NCI-H2227 (cell line): ENCODE measurements around the gene CAPN7.

Experiments
- DNase-seq: peaks from one replicate; lab custom pipeline; 2025; ENCODE audit not compliant: unreplicated experiment; lab: John Stamatoyannopoulos, UW

Gene CAPN7

DNA sequence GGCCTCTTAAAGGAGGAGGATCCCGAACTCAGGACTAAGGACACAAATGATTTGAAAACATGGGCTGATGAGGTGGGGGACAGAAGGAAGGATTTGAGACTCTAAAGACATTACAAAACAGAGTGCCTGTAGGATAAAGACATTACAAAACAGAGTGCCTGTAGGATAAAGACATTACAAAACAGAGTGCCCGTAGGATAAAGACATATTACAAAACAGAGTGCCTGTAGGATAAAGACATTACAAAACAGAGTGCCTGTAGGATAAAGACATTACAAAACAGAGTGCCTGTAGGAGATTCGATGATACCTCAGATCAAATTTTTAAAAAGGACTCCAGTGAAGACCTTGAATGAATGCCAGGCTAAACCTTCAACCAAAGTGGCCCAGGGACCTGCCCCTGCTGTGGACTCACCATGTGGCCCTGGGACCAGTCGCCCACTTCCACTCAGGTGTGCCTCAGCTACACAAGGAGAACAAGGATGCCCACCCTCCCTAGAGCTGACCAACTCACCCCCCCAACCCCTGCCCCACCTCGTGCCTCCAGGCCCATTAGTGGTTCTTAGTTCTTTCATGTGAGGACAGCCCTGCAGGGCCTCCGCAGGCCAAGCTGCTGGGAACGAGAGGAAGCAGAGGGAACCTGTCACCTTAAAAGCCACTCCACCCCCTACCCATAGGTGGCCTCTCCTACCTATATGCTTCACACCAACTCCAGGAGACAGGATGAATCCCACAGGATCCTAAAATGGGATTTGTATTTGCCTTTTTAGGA lies 66.6 kb downstream of the CAPN7 start:
- no peak for DNase-seq

- no peak for DNase-seq
These were observed 67.2 kb downstream of the CAPN7 start for GRCh38 chr3:15273227-15273626.

DNA sequence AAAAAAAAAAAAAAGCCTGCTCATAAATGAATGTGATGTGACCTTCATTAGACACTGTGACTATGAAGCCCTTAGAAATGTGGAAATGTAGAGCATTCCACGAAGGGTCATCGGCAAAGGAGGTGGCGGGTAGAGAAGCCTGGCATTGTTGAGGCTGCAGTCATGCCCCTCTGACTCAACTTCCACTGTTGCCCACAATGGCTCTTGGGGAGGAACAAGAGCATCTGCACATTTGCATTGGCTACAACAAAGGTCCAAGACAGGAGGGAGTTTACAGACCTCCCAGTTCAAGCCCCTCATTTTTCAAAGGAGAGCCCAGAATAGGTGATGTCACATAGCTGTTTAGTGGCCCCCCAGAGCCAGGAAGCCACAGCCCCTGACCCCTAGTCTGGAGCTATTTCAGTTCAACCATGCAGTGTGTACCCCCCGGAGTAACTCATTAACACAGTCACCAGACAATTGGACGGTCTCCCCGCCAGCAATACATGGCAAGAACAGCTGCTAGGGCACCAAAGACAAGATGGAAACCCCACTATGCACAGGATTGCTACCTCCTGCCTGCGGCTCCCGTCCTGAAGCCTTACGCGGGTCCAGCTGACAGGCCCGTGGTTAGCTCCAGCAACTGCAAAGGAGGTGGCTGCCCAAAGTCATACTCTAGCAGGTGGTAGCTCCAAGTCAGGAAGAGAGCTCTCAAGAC lies 70.1 kb downstream of the CAPN7 start:
- no peak for DNase-seq

- no peak for DNase-seq
These were observed 71.9 kb downstream of the CAPN7 start for GRCh38 chr3:15277861-15278500.

GRCh38 chr3:15279205-15279604 lies 73.2 kb downstream of the CAPN7 start:
- no peak for DNase-seq

- DNase-seq = no peak
These were observed 73.8 kb downstream of the CAPN7 start for GRCh38 chr3:15279671-15280402.

- DNase-seq = no peak
These were observed 74.9 kb downstream of the CAPN7 start for GRCh38 chr3:15280853-15281532.

DNA sequence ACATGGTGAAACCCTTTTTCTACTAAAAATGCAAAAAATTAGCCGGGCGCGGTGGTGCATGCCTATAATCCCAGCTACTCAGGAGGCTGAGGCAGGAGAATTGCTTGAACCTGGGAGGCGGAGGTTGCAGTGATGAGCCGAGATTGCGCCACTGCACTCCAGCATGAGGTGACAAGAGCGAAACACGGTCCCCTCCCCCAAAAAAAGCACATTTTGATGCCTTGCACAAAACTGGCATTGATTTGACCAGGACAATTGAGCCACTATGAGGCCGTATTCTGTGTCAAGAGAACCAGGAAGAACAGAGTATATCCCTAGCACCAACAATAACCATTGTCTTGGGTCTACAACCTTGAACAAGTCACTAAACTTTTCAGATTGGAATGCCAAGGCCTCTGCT lies 75.8 kb downstream of the CAPN7 start:
- no peak for DNase-seq

GRCh38 chr3:15283702-15284101 lies 77.7 kb downstream of the CAPN7 start:
- no peak for DNase-seq

DNA sequence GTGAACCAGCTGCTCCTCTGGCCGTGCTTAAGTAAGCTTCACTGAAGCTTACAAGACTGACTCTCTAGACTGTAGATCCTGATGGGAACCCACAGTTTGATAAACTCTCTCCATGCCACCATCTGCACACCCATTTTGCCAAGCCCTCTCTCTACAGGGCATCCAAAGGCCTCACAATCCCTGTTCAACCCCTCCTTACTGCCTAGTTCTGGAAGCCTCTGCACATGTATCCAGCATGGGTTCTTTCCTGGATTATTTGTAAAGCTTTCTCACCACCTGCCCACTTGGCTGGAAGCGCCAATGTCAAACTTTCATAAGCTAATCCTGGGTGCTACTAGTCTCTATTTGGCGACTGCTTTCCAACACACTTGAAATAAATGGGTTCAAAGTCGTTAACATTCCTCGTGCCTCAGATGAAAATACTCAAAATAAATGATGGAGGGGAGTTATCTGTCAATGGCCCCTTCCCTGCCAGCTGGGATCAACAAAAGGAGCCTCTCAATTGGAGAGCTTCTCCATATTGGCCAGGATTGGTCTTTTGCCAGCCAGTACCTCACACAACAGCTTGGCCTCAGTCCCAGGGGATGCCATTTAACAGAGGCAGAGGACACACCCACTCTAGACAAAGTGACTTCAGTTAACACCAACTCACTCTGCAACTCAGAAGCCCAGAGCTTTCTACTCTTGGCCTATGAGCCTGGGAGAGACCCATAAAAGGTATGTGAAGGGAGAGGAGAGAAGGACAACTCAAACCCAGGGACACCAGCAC lies 78.3 kb downstream of the CAPN7 start:
- no peak for DNase-seq

GRCh38 chr3:15286022-15286421 lies 80.0 kb downstream of the CAPN7 start:
- DNase-seq = no peak

GRCh38 chr3:15287565-15288330 lies 81.7 kb downstream of the CAPN7 start:
- no peak for DNase-seq

GRCh38 chr3:15288331-15289035 lies 82.4 kb downstream of the CAPN7 start:
- DNase-seq = no peak

DNA sequence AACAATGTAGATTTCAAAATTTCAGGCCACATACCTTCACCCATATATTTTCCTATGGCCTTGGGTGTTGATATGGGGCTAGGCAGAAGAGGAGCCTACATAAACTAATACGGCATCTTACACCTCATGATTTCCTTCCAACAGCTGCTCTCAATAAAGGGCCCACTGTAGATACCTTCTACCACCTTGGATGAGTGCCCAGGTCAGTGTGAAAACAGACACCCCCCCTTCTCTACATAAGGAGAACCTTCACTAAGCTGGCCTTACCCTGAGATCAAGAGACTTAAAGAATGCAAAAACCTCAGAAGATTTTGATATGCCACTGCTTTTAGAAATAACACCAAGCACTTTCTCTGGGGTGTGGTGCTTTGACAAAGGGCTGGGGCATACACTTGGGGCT lies 83.6 kb downstream of the CAPN7 start:
- DNase-seq = no peak

- no peak for DNase-seq
These were observed 84.7 kb downstream of the CAPN7 start for GRCh38 chr3:15290736-15291135.

DNA sequence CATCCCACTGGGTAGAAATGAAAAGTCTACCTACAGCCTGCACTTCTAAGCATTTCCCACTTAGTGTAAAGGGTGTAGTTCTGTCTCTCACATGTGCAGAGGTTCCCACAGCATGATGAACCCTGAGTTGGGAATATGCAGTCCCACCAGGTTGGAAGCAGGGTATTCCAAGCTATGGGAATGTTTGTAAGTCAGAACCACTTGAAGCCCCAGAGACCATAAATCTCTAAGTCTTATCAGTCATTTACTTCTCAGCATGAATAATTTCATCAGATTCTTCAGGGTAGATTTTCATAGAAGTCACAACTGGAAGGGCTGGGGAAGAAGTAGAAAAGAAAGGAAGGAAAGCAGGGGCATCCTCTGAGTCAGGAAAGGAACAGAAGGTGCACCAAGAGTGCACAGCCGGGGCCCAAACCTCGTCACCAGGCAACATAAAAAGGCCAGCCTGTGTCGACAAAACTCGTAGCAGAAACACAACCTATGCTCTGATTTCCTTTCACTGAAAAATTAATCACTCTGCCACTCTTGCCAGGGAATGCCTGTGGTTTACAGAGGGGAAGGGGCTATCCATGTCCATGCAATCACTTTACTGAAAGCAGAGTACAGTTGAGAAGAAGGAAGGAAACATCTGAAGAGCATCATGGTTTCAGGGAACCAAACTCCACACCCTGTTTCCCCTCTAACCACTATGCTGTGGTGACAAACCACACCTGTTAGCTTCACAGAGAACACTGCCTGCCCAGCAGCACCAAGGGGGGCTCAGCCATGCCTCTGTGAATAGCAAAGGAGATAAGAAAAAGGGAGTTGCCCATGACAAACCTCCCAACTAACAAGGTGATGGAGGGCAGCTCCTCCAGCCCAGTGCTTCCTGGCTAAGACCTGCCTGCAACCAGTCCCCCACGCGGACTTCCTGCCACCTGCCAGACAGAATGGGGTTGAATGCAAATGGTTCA lies 85.8 kb downstream of the CAPN7 start:
- no peak for DNase-seq

GRCh38 chr3:15292765-15293522 lies 86.9 kb downstream of the CAPN7 start:
- no peak for DNase-seq
